Measurements from ENCODE around the gene TSPEAR.
"Not testable (repeated sequence)": the region's sequence is repeated elsewhere in the genome, so short reads cannot be mapped to it uniquely, and the experiment has no call there.

TSPEAR gene

GRCh38 chr21:44640761-44641160 lies 70.6 kb downstream of the TSPEAR start:
- no peak for DNase-seq (ENCODE audit: low spot score)
- no peak for TF ChIP-seq CTCF (conservative IDR thresholded peaks at IDR 0.05; ENCODE audit: low read depth)
- CTCF ChIA-PET = no interaction called here
- POLR2A ChIA-PET (ENCODE audit: low non-redundant PET) = no interaction called here
- H3K27ac ChIP-seq = no peak overlapping the region

GRCh38 chr21:44639331-44639655 lies 72.1 kb downstream of the TSPEAR start:
- ChIA-PET CTCF (no interaction called here), POLR2A (ENCODE audit: low non-redundant PET) (no interaction called here)
- no peak for TF ChIP-seq CTCF (conservative IDR thresholded peaks at IDR 0.05; ENCODE audit: low read depth)
- no peak overlapping the region for H3K27ac ChIP-seq
- no peak for DNase-seq (ENCODE audit: low spot score)

- POLR2A ChIA-PET (ENCODE audit: low non-redundant PET); H3K27ac ChIP-seq; CTCF ChIA-PET; DNase-seq (ENCODE audit: low spot score): not testable (repeated sequence)
These were observed 72.7 kb downstream of the TSPEAR start for GRCh38 chr21:44638506-44639330.

- POLR2A ChIA-PET (ENCODE audit: low non-redundant PET); H3K27ac ChIP-seq; DNase-seq (ENCODE audit: low spot score): not testable (repeated sequence)
- CTCF ChIA-PET = interaction anchor here (0.7 kb wide), 1 partner anchor 114 kb away, joined by 6 read pairs; no protein-coding TSS in a partner anchor
These were observed 73.5 kb downstream of the TSPEAR start for GRCh38 chr21:44637851-44638348.

- ChIA-PET CTCF (interaction anchor here (0.7 kb wide), 1 partner anchor 115 kb away, joined by 6 read pairs; no protein-coding TSS in a partner anchor), POLR2A (ENCODE audit: low non-redundant PET) (no interaction called here)
- no peak for TF ChIP-seq CTCF (conservative IDR thresholded peaks at IDR 0.05; ENCODE audit: low read depth)
- H3K27ac ChIP-seq = no peak within 1 kb of the TSS
- DNase-seq (ENCODE audit: low spot score) = no peak
These were observed 74.1 kb downstream of the TSPEAR start, which contains the start of gene KRTAP10-10 for GRCh38 chr21:44637018-44637850. TSS of gene KRTAP10-10 (plus strand) at chr21:44637356. CDS start at chr21:44637418, 62 bp downstream.

GRCh38 chr21:44636209-44637017 lies 75.0 kb downstream of the TSPEAR start:
- TF ChIP-seq CTCF (conservative IDR thresholded peaks at IDR 0.05; ENCODE audit: low read depth) = no peak
- ChIA-PET POLR2A (ENCODE audit: low non-redundant PET) (no interaction called here), CTCF (interaction anchor here (0.6 kb wide), 1 partner anchor 88 kb away, joined by 5 read pairs; no protein-coding TSS in a partner anchor)
- DNase-seq (ENCODE audit: low spot score) = no peak
- H3K27ac ChIP-seq = no peak overlapping the region

GRCh38 chr21:44632067-44632466 lies 79.3 kb downstream of the TSPEAR start:
- no peak for DNase-seq (ENCODE audit: low spot score)
- POLR2A ChIA-PET (ENCODE audit: low non-redundant PET) = no interaction called here

More at GRCh38 chr21:44632067-44632466, 79.3 kb downstream of the TSPEAR start:
- CTCF ChIA-PET = no interaction called here
- no peak for TF ChIP-seq CTCF (conservative IDR thresholded peaks at IDR 0.05; ENCODE audit: low read depth)
- no peak overlapping the region for H3K27ac ChIP-seq
